GM18870 (cell line): ENCODE measurements around the gene KLHL17.
"Not testable (repeated sequence)": the region's sequence is repeated elsewhere in the genome, so short reads cannot be mapped to it uniquely, and the experiment has no call there.

Experiments used
- ATAC-seq: cut with Tn5 transposase; IDR thresholded peaks from one replicate; pipeline ENCODE4 v1.9.1; 2021; ENCODE audit warnings: moderate library complexity; ENCODE audit not compliant: unreplicated experiment

The KLHL17 gene

GRCh38 chr1:980137-980571, 19.8 kb downstream of the KLHL17 start:
- no peak for ATAC-seq

- ATAC-seq, result no peak
Observed at GRCh38 chr1:980602-981395, 20.4 kb downstream of the KLHL17 start.

GRCh38 chr1:981491-981954, 21.1 kb downstream of the KLHL17 start:
- ATAC-seq, result no peak

GRCh38 chr1:981955-982558, 21.7 kb downstream of the KLHL17 start, which contains the start of gene PERM1:
Gene PERM1, minus strand, starts transcription at chr1:982093. Its CDS starts 1,064 bp downstream, at chr1:981029.
- no peak for ATAC-seq

- no peak for ATAC-seq
Observed at GRCh38 chr1:982765-983436, 22.5 kb downstream of the KLHL17 start.

- ATAC-seq, result no peak
Observed at GRCh38 chr1:983798-984475, 23.6 kb downstream of the KLHL17 start.

GRCh38 chr1:984476-984814, 24.1 kb downstream of the KLHL17 start:
- no peak for ATAC-seq

- ATAC-seq, result no peak
Observed at GRCh38 chr1:985126-985525, 24.7 kb downstream of the KLHL17 start.

GRCh38 chr1:988061-988460, 27.7 kb downstream of the KLHL17 start:
- not testable (repeated sequence) for ATAC-seq

GRCh38 chr1:991275-991674, 30.9 kb downstream of the KLHL17 start:
- not testable (repeated sequence) for ATAC-seq

GRCh38 chr1:991895-992294, 31.5 kb downstream of the KLHL17 start:
- ATAC-seq, result no peak

GRCh38 chr1:992362-992761, 32.0 kb downstream of the KLHL17 start:
- no peak for ATAC-seq

GRCh38 chr1:993379-993995, 33.1 kb downstream of the KLHL17 start:
- ATAC-seq, result no peak

GRCh38 chr1:994546-994945, 34.2 kb downstream of the KLHL17 start:
- not testable (repeated sequence) for ATAC-seq

- ATAC-seq, result no peak
Observed at GRCh38 chr1:995665-996633, 35.6 kb downstream of the KLHL17 start.

GRCh38 chr1:996851-997712, 36.7 kb downstream of the KLHL17 start:
- ATAC-seq, result no peak

- no peak for ATAC-seq
Observed at GRCh38 chr1:997713-997992, 37.3 kb downstream of the KLHL17 start.

GRCh38 chr1:997993-998744, 37.8 kb downstream of the KLHL17 start:
- ATAC-seq, result no peak

GRCh38 chr1:998745-998994, 38.3 kb downstream of the KLHL17 start:
- ATAC-seq, result no peak
